NCI-H2029 (cell line): Measurements from ENCODE around the gene TSC1.

Experiments used
- DNase-seq: peaks from one replicate; lab custom pipeline; 2025; lab: John Stamatoyannopoulos, UW

TSC1 gene

DNA sequence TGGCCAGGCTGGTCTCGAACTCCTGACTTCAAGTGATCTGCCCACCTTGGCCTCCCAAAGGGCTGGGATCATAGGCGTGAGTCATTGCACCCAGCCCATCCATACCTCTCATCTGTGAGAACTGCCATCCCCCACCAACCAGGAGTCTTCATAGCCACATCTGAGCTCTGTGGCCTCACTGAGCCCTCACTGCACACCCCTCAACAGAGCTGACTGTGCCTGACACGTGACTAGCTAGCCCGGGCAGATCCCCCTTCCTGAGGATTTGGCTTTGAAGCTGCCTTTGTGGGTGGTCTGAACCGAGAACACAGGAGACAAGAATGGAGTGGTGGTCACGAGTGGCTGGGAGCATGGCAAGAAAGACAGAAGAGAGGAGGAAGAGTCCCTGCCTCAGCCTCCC, 81.9 kb downstream of the TSC1 start:
- DNase-seq = no peak

DNA sequence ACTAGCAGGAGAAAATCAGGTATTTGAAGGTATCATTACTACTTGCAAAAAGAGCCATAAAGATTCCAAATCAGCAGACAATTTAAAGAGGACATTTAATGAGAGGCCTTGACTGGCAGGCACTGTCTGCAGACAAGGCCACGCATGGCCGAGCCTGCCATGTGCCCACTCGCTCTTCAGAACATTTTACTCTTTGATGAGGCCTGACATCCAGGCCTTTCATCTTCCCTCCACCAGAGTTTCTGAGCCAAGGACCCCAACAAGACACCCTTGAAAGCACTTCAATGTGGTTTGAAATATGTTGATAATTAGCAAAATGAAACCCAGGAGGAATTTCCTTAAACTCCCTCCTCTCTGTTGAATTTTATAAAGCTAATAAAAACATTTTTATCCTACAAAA, 82.8 kb downstream of the TSC1 start:
- DNase-seq = no peak

DNA sequence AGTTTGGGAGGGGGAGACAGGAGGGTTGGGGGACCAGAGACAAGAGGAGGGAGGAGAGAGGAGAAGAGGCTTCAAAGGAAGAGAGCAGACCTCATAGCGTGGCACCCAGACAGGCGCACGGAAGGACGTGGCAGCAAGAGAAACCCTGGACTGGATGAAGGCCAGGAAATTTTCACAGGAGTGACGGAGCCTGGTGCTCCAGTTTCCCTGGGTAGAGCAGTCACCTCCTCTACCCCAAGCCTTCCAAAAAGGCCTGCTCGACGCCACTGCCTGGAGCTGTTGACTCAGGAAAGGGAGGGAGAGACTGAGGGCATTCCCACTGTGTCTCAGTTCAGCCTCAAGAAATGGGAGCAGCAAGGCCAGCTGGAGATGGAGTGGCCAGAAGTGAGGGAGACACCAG, 85.7 kb downstream of the TSC1 start:
- DNase-seq = no peak

DNA sequence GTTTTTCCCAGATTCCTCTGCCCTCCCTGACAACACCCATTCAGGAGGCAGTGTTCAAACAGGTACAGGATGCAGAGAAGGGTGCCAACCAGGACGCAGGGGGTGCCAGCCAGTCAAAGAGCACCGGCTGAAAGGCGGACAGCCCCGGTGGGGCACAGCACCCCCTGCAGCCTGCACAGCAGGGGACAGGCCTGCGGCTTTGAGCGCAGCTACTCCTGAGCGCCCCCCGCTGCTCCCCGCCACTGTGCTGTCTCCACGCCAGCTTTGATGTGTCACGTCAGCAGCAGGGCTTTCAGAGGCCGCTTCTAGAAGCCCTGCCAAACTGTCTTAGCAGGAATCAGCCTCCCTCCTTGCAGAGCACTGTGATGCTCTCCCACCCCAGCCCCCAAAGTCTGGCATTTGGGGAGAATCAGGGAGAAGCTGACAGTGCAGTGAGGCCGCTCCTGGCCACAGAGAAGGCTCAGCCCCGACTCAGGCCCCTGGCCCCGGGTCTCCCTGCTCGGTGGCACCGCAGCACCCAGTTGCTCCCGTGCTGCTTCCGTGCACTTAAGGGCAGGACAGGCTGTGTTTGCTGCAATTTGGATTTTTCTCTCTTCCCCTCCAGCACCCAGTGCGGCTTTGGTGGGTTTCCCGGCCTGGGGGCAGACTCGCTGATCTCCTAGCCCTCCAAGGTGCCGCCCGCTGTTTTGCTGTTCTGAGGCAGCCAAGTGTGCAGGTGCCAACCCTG, 86.6 kb downstream of the TSC1 start:
- DNase-seq = no peak

DNA sequence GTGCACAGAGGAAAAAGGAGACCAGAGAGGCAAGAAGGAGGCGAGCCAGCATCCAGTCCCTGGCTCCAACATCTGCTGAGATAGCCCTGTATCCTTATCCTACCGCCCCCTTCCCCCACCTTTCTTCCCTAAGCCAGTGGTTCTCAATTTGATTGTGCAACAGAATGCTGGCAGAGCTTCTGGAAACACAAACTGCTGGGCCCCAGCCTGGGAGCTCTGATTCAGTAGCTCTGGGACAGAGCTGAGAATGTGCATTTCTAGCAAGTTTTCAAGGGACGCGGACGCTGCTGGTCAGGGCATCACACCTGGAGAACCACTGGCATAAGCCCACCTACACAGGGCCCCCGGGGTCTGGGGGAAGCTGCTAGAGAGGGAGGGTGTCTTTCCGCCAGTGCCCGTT, 87.4 kb downstream of the TSC1 start:
- no peak for DNase-seq

DNA sequence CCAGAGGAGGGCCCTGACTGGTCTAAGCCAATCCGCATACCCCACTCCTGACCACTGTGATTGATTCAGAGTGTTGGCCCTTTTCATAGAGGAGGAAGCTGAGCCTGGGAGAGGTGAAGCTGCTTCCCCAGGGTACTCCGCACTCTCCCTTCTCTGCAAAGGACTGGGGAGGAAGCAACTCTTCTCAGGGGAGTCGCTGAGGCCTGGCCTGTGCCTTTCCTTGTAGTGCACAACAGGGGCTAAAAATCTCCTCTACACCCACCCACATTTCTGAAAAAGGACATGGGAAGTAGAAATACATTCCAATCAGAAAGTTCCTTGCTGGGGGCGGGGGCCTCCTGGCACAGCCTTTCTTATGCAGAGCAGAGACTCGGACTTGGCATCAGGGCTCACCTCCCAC, 88.5 kb downstream of the TSC1 start:
- DNase-seq = no peak

DNA sequence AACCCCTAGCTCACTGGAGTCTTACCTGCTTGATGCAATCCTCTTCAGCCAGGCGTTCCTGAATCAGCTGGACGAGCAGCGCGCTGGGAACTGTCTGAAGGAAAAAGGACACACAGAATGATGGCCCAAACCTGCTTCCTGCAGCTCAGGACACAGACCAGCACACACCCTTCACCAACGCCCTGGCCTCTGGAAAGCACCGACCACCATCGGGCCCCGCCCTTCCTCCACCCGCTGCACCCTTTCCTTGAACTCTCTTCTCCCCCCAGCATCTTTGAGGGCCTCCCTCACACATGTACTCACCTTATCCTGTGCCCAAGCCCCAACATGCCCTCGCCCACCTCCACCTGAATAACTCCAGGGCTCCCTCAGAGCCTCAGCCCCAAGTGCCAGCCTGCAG, 89.6 kb downstream of the TSC1 start:
- no peak for DNase-seq

DNA sequence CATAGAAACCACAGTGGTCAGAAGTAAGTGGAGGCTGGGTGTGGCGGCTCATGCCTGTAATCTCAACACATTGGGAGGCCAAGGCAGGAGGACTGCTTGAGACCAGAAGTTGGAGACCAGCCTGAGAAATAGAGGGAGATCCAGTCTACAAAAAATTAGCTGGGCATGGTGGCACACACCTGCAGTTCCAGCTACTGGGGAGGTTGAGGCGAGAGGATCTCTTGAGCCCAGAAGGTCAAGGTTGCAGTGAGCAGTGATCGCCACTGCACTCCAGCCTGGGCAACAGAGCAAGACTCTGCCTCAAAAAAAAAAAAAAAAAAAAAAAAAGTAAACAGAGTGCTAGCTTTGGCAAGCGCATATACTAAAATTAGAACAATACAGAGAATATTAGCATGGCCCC, 90.9 kb downstream of the TSC1 start:
- no peak for DNase-seq

DNA sequence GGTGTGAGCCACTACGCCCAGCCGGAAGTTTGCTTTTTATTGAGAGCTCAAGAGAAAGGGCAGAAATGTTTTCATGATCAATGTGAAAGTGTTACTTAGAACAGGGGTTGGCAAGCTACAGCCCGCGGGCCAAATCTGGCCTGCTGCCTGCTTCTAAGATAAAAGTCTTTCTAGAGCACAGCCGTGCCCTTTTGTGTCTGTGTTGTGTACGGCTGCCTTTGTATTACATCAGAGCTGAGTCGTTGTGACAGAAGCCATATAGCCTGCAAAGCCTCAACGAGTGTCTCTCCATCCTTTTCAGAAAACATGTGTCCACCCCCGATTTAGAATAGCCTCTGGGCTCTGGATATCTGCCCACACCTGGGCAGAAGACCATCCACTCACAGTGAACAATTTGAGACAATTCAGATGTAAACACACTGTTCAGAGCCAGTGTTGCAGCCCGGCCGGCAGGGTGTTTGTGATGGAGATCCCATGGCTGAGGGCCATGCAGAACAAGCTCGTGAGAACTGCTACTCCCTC, 95.2 kb downstream of the TSC1 start:
- DNase-seq = peak; percentile 75

DNA sequence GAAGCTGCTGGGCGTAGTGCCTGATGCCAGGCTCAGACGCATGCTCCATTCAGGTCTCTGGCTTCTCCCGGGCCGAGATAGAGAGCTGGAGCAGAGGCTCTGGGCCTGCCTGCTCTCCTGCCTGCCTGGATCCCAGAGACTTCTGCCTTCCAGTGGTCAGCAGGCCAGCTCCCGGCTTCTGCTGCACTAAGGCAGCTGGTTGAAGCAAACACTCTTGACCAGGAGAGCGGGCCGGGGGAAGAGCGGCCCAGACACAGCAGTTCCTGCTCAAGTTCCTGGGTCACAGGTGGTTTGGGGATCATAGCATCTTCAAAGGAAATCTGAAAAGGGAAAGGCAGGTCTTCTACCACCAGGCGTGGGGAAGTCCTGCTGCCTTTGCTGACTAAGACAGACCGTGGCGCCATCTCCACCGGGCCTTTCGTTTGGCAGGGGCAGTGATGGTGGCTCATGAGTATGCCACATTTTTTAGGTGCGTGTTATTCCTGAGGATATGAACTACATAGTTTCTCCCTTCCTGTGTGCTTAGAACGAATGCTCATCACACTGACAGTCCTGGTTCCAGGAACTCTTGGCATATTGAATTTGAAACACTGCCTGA, 97.4 kb downstream of the TSC1 start:
- no peak for DNase-seq

DNA sequence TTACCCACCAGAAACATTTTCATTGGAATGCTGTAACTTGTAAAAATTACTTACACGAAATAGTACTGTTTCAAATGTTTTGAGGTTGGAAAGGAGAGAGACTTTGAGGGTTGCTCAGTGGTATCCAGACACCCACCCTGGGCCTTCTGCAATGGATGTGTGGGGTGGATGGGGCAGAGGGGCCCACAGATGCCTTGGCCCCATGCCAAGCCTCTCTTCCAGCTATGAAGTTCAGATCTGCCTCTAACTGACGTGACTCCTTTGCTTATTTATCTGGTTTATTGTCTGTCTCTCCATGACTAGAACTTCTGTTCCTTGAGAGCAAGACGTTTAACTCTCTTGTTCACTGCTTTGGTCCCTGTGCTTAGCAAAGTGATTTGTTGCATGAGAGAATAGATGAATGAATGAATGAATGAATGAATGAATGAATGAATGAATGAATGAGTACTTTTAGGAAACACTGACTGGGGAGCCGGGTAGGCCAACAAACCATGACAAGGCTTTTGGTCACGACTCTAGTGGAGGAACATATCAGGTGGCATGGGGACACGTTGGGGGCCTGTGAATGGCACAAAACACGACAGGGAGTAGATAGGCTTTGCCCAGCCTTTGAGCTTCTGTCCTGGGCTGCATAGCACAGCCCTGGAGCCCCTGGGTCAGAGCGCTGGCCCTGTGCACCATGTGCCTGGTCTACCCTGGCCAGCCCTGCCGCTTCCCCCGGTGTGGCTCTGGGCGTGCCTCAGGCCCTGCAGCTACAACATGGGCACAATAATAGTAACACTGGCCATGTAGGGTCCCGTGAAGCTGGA, 98.1 kb downstream of the TSC1 start:
- no peak for DNase-seq

DNA sequence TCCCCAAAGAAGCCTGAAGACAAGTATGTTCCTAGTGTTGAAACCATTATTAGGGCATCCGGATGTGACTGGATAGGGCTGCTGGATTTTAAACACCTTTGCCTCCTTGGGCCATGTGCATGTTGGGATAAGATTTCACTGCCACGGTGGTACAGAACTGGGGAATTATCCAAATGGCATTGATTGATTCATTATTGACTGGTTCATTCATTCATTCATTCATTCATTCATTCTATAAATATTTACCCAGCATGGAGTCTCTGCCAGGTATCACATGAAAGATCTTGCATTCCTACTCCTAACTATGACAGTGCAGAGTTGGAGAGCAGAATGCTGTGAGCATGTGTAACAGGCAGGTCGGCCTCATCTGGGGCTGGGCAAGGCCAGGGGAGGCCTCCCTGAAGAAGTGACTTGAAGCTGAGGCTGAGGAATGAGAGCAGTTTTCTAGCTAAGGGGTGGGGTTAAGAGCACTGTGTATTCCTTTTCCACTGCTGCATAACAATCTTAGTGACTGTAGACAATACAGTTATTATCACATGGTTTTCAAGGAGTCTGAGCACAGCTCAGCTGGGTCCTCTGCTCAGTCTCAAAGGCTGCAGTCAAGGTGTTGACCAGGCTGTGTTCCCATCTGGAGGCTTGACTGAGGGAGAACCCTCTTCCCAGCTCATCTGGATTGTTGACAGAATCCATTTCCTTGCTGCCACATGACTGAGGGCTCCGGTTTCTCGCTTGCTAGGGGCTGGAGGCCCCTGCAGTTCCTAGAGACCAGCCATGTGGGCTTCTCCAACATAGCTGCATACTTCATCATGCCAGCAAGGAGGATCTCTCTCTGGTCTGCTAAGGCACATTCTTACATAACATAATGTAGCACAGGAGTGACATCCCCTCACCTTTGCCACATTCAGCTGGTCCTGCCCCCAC, 102.0 kb downstream of the TSC1 start:
- DNase-seq = no peak
